GM10266 (cell line): ENCODE results near the gene CTPS2.
"Not testable (repeated sequence)": the region's sequence is repeated elsewhere in the genome, so short reads cannot be mapped to it uniquely, and the experiment has no call there.

Experiments used
- DNase-seq: peaks from one replicate; pipeline ENCODE4 v3.0.0; 2012; ENCODE audit errors: extremely low spot score
- CTCF ChIP-seq: IDR thresholded peaks from 2 replicates; pipeline ENCODE4 v1.5.1; 2012; ENCODE audit warnings: mild to moderate bottlenecking, low read depth; ENCODE audit not compliant: control insufficient read depth, insufficient read depth; ENCODE audit errors: missing control alignments

The CTPS2 gene

GRCh38 chrX:16577483-16578029 lies 134.9 kb downstream of the CTPS2 start:
- no peak for TF ChIP-seq CTCF
- DNase-seq, result no peak

DNA sequence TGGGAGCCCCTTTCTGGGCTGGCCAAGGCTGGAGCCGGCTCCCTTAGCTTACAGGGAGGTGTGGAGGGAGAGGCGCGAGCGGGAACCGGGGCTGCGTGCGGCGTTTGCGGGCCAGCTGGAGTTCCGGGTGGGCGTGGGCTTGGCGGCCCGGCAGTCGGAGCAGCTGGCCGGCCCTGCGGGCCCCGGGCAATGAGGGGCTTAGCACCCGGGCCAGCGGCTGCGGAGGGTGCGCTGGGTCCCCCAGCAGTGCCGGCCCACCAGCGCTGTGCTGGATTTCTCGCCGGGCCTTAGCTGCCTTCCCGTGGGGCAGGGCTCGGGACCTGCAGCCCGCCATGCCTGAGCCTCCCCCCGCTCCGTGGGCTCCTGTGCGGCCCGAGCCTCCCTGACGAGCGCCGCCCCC lies 137.1 kb downstream of the CTPS2 start:
- not testable (repeated sequence) for DNase-seq

- no peak for TF ChIP-seq CTCF
- no peak for DNase-seq
Measured at GRCh38 chrX:16573781-16574180, 138.7 kb downstream of the CTPS2 start.

DNA sequence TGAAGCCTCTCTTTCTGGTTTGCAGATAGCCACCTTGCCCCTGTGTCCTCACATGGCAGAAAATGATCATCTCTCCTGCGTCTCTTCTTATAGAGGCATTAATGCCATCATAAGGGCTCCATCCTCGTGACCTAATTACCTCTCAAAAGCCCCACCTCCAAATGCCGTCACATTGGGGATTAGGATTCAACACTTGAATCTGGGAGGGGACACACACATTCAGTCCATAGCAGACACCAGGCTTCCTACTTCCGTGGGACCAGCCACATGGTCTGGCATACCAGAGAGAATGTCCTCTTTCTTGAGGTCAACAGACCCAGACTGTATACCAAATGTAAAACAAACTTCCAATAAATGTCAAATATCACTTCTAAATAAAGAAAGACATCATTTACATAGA lies 144.8 kb downstream of the CTPS2 start:
- DNase-seq, result no peak
- TF ChIP-seq CTCF, result no peak

- TF ChIP-seq CTCF, result no peak
- no peak for DNase-seq
Measured at GRCh38 chrX:16566571-16566970, 145.9 kb downstream of the CTPS2 start.

DNA sequence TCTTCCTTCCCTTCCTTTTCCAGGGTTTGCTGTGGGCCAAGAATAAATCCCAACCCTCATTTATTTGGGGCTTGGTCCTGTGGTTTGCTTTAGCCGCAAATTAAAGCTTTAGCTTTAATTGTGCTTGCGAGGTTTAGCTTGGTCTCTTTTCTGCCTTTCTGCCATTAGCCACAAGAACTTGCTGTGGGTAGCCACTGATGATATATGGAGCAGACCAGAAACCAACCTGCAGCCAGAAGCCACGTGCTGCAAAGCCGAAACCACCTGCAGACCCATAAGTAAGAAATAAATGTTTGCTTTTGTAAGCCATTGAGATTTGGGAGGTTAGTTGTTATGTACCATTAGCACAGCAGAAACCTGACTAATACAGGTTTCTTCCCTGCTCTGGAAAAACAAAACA lies 152.3 kb downstream of the CTPS2 start:
- DNase-seq, result no peak

GRCh38 chrX:16559206-16559619 lies 153.3 kb downstream of the CTPS2 start:
- TF ChIP-seq CTCF, result no peak
- DNase-seq, result no peak

More for the DNA sequence above, 152.3 kb downstream of the CTPS2 start:
- TF ChIP-seq CTCF, result no peak

DNA sequence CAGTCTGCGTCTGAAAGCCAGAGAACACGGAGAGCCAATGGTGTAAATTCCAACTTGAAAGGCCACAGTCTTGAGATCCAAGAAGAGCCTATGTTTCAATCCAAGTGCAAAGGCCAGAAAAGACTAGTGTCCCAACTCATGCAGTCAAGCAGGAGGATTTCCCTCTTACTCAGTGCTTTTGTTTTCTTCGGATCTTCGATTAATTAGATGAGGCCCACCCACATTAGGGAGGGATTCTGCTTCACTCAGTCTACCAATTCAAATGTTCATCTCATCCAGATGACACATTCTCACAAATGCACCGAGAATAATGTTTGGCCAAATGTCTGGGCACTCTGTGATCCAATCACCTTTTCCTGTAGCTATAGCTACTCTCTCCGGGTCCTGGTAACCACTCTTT lies 154.0 kb downstream of the CTPS2 start:
- DNase-seq, result no peak
- TF ChIP-seq CTCF, result no peak
